Neural cell (in vitro differentiated cells): ENCODE results near the gene CAMK2N2. TPM values are rescaled to one million over a fixed set of nuclear protein-coding genes. Genes with fewer than 3 reads are reported as not detected.

Experiments
- H2AFZ ChIP-seq: fragments of 200-600, 300-800 bp; sonication (generic), shearing (Covaris generic); 2 replicates; pipeline ENCODE4 v1.6.0; 2014; ENCODE audit warnings: low read depth, mild to moderate bottlenecking, antibody characterized with exemption, low read length, moderate library complexity
- H3F3A ChIP-seq: fragments of 200-600 bp; shearing (Covaris generic); 2 replicates; pipeline ENCODE4 v1.6.1; 2016; ENCODE audit warnings: mild to moderate bottlenecking, moderate library complexity, mixed read lengths, antibody characterized with exemption, low read length; ENCODE audit not compliant: insufficient read depth, poor library complexity, severe bottlenecking
- H3K27ac ChIP-seq: fragments of 200-600, 300-800 bp; sonication (generic), shearing (Covaris generic); 2 replicates; pipeline ENCODE4 v1.5.1; 2014; ENCODE audit warnings: mild to moderate bottlenecking, low read length, moderate library complexity
- H3K27me3 ChIP-seq: fragments of 300-800, 200-600 bp; sonication (generic), shearing (Covaris generic); 2 replicates; pipeline ENCODE4 v1.6.0; 2014; ENCODE audit warnings: mild to moderate bottlenecking, low read depth, low read length, moderate library complexity; ENCODE audit not compliant: insufficient read depth
- H3K36me3 ChIP-seq: fragments of 300-800, 200-600 bp; sonication (generic), shearing (Covaris generic); 2 replicates; pipeline ENCODE4 v1.5.1; 2014; ENCODE audit warnings: mild to moderate bottlenecking, antibody characterized with exemption, low read length, moderate library complexity; ENCODE audit not compliant: insufficient read depth
- H3K4me2 ChIP-seq: fragments of 300-800, 200-600 bp; sonication (generic), shearing (Covaris generic); 2 replicates; pipeline ENCODE4 v1.6.0; 2014; ENCODE audit warnings: mild to moderate bottlenecking, low read length
- H3K4me3 ChIP-seq: fragments of 300-800, 200-600 bp; sonication (generic), shearing (Covaris generic); 2 replicates; pipeline ENCODE4 v1.5.1; 2014; ENCODE audit warnings: mild to moderate bottlenecking, low read length, moderate library complexity
- H3K79me2 ChIP-seq: fragments of 200-600 bp; shearing (Covaris generic); replicated peaks from 2 replicates; pipeline ENCODE4 v1.6.0; 2014; ENCODE audit warnings: mild to moderate bottlenecking, low read length, moderate library complexity; ENCODE audit not compliant: insufficient read depth
- H3K9ac ChIP-seq: fragments of 300-800, 200-600 bp; sonication (generic), shearing (Covaris generic); 2 replicates; pipeline ENCODE4 v1.6.1; 2016; ENCODE audit warnings: mild to moderate bottlenecking, low read length, mixed read lengths
- H3K9me2 ChIP-seq: fragments of 200-600 bp; shearing (Covaris generic); 2 replicates; pipeline ENCODE4 v1.6.1; 2016; ENCODE audit warnings: mild to moderate bottlenecking, low read length, mixed read lengths; ENCODE audit not compliant: insufficient read depth
- H3K9me3 ChIP-seq: fragments of 200-600, 300-800 bp; sonication (generic), shearing (Covaris generic); 2 replicates; pipeline ENCODE4 v1.6.1; 2016; ENCODE audit warnings: mild to moderate bottlenecking, mixed run types, low read length, moderate library complexity, mixed read lengths
- H4K20me1 ChIP-seq: fragments of 200-600 bp; shearing (Covaris generic); 2 replicates; pipeline ENCODE4 v1.6.1; 2016; ENCODE audit warnings: mild to moderate bottlenecking, mixed run types; ENCODE audit not compliant: insufficient read depth
- EP300 ChIP-seq: fragments of 450-650 bp; conservative IDR thresholded peaks from 2 replicates; pipeline ENCODE4 v1.6.1; 2014; ENCODE audit warnings: antibody characterized with exemption, mild to moderate bottlenecking, moderate library complexity; ENCODE audit not compliant: poor library complexity, severe bottlenecking
- EZH2 ChIP-seq: fragments of 200-600, 300-800 bp; shearing (Covaris generic), sonication (generic); IDR thresholded peaks from 2 replicates; pipeline ENCODE4 v1.6.1; 2014; ENCODE audit warnings: antibody characterized with exemption, low read length, borderline replicate concordance, mild to moderate bottlenecking; ENCODE audit not compliant: insufficient read depth, poor library complexity, severe bottlenecking
- MXI1 ChIP-seq: fragments of 450-650 bp; conservative IDR thresholded peaks from 2 replicates; pipeline ENCODE4 v1.6.1; 2014; ENCODE audit warnings: antibody characterized with exemption, mild to moderate bottlenecking; ENCODE audit not compliant: poor library complexity, severe bottlenecking
- POLR2AphosphoS5 ChIP-seq: IDR thresholded peaks from 2 replicates; pipeline ENCODE4 v1.6.1; 2012
- RAD21 ChIP-seq: fragments of 450-650 bp; conservative IDR thresholded peaks from 2 replicates; pipeline ENCODE4 v1.6.1; 2014; ENCODE audit warnings: antibody characterized with exemption, mild to moderate bottlenecking, moderate library complexity
- SMC3 ChIP-seq: fragments of 450-650 bp; conservative IDR thresholded peaks from 2 replicates; pipeline ENCODE4 v1.6.1; 2014; ENCODE audit warnings: antibody characterized with exemption, mild to moderate bottlenecking, moderate library complexity; ENCODE audit not compliant: poor library complexity
- TAF1 ChIP-seq: IDR thresholded peaks from 2 replicates; pipeline ENCODE4 v1.6.1; 2012; ENCODE audit warnings: low read depth
- polyA plus RNA-seq: library from polyadenylated mRNA; depleted of rRNA; stranded (reverse); fragments of >200 nt; gene quantifications from 2 replicates; pipeline ENCODE4 v1.2.3, GENCODE V29; 2014
- TF ChIP-seq, protein P1 (sequence below): fragments of 450-650 bp; IDR thresholded peaks from 2 replicates; pipeline ENCODE4 v1.5.1; 2014; ENCODE audit warnings: antibody characterized with exemption, mild to moderate bottlenecking, moderate library complexity; ENCODE audit not compliant: poor library complexity, severe bottlenecking
- TF ChIP-seq, protein P2 (sequence below): IDR thresholded peaks from 2 replicates; pipeline ENCODE4 v1.6.1; 2012; ENCODE audit warnings: borderline replicate concordance

The CAMK2N2 gene
- polyA plus RNA-seq, 1 donor from 2014 or later = 2.8 TPM

DNA sequence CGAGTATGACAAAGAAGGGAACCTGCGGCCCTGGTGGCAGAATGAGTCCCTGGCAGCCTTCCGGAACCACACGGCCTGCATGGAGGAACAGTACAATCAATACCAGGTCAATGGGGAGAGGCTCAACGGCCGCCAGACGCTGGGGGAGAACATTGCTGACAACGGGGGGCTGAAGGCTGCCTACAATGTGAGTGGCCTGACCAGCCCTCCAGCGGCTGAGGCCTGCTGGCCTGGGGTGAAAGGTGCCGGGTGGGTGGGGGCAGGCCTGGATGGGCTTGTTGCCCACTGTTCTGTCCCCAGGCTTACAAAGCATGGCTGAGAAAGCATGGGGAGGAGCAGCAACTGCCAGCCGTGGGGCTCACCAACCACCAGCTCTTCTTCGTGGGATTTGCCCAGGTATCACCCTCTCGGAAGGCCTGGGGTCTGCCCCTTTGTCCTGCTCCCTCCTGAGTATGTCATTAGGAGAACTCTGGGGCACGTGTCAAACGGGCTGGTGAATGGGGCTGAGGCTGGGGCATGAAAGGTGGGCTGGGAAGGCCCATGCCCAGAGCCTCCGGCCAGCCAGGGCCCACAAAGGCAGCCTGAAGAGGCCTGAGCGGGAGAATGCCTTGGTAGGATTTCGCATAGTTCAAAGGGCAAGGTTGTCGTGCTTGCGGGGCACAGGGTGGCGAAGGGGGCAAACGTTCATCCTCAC, 29.8 kb upstream of the CAMK2N2 start:
- no peaks in the 10 kb centered on the region for H3K79me2 ChIP-seq
- H3K9ac ChIP-seq = no peak overlapping the region
- H3K4me2 ChIP-seq = no peak overlapping the region
- TF ChIP-seq EZH2 (no peak), MXI1 (no peak), RAD21 (no peak), SMC3 (no peak), TAF1 (no peak), EP300 (no peak), POLR2AphosphoS5 (no peak)
- TF ChIP-seq, protein P1, sequence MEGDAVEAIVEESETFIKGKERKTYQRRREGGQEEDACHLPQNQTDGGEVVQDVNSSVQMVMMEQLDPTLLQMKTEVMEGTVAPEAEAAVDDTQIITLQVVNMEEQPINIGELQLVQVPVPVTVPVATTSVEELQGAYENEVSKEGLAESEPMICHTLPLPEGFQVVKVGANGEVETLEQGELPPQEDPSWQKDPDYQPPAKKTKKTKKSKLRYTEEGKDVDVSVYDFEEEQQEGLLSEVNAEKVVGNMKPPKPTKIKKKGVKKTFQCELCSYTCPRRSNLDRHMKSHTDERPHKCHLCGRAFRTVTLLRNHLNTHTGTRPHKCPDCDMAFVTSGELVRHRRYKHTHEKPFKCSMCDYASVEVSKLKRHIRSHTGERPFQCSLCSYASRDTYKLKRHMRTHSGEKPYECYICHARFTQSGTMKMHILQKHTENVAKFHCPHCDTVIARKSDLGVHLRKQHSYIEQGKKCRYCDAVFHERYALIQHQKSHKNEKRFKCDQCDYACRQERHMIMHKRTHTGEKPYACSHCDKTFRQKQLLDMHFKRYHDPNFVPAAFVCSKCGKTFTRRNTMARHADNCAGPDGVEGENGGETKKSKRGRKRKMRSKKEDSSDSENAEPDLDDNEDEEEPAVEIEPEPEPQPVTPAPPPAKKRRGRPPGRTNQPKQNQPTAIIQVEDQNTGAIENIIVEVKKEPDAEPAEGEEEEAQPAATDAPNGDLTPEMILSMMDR = no peak
- TF ChIP-seq, protein P2, sequence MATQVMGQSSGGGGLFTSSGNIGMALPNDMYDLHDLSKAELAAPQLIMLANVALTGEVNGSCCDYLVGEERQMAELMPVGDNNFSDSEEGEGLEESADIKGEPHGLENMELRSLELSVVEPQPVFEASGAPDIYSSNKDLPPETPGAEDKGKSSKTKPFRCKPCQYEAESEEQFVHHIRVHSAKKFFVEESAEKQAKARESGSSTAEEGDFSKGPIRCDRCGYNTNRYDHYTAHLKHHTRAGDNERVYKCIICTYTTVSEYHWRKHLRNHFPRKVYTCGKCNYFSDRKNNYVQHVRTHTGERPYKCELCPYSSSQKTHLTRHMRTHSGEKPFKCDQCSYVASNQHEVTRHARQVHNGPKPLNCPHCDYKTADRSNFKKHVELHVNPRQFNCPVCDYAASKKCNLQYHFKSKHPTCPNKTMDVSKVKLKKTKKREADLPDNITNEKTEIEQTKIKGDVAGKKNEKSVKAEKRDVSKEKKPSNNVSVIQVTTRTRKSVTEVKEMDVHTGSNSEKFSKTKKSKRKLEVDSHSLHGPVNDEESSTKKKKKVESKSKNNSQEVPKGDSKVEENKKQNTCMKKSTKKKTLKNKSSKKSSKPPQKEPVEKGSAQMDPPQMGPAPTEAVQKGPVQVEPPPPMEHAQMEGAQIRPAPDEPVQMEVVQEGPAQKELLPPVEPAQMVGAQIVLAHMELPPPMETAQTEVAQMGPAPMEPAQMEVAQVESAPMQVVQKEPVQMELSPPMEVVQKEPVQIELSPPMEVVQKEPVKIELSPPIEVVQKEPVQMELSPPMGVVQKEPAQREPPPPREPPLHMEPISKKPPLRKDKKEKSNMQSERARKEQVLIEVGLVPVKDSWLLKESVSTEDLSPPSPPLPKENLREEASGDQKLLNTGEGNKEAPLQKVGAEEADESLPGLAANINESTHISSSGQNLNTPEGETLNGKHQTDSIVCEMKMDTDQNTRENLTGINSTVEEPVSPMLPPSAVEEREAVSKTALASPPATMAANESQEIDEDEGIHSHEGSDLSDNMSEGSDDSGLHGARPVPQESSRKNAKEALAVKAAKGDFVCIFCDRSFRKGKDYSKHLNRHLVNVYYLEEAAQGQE = no peak
- H4K20me1 ChIP-seq = no peaks in the 10 kb centered on the region
- no peaks in the 10 kb centered on the region for H3K36me3 ChIP-seq
- H3K27ac ChIP-seq = no peak overlapping the region
- no peaks in the 10 kb centered on the region for H3K9me3 ChIP-seq
- H3K9me2 ChIP-seq = no peaks in the 10 kb centered on the region
- no peaks in the 10 kb centered on the region for H3F3A ChIP-seq
- H3K27me3 ChIP-seq = no peaks in the 10 kb centered on the region
- H2AFZ ChIP-seq = no peak overlapping the region
- no peak overlapping the region for H3K4me3 ChIP-seq

DNA sequence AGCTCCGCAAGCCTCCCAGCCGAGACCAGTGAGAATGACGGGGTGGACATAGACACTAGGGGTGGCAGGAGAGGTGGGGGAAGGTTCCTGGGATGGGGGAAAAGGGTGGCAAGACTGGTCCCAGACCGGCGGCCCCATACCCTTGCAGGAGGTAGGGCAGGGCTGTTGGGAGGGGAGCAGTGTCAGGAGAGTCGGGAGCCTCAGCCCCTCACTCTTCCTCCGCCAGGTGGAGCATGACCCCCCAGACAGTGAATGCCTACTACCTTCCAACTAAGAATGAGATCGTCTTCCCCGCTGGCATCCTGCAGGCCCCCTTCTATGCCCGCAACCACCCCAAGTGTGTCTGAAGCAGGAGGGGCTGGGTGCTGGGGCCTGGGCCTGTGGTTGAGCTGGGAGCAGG, 29.0 kb upstream of the CAMK2N2 start:
- Histone ChIP-seq H3K79me2 (no peaks in the 10 kb centered on the region), H3K36me3 (no peaks in the 10 kb centered on the region), H3K4me2 (no peak overlapping the region), H3F3A (no peaks in the 10 kb centered on the region), H3K9me2 (no peaks in the 10 kb centered on the region), H3K9me3 (no peaks in the 10 kb centered on the region), H3K4me3 (no peak overlapping the region), H3K9ac (no peak overlapping the region), H2AFZ (no peak overlapping the region), H3K27ac (no peak overlapping the region), H4K20me1 (no peaks in the 10 kb centered on the region), H3K27me3 (no peaks in the 10 kb centered on the region)
- TF ChIP-seq RAD21 = no peak
- TF ChIP-seq SMC3 = no peak
- no peak for TF ChIP-seq MXI1
- no peak for TF ChIP-seq EZH2
- TF ChIP-seq TAF1 = no peak
- TF ChIP-seq, protein P1 = no peak
- TF ChIP-seq POLR2AphosphoS5 = no peak
- TF ChIP-seq, protein P2 = no peak
- no peak for TF ChIP-seq EP300
